SK-N-MC (cell line): ENCODE results near the gene PARD3B.

Source experiments
- EZH2 ChIP-seq: fragments of 200-600 bp; sonication (generic); IDR thresholded peaks from one replicate; pipeline ENCODE4 v1.6.1; 2017; ENCODE audit warnings: antibody characterized with exemption
- POLR2AphosphoS5 ChIP-seq: IDR thresholded peaks from 2 replicates; pipeline ENCODE4 v1.6.1; 2012; ENCODE audit warnings: mild to moderate bottlenecking, low read depth, low read length, borderline replicate concordance

DNA sequence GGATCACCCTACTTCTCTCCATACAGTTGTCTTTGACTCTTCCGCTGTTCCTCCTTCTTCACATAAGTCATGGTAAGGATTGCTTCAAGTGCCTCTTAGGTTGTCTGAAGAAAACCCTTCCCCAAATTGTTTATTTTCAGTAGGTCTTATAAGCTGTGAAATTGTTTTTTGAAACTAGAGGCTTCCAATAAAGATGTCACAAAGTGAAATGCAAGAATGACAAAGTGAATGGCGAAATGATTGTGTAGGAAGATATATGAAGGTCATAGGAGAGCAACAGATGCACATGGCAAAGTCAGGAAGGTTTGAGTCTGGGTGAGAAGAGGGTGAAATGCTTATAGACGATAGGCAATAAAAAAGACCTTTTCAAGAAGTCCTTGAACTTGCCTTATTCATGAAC lies 548.8 kb downstream of the PARD3B start:
- TF ChIP-seq POLR2AphosphoS5 (no peak), EZH2 (no peak)
